ENCODE results near the gene PLA2G4E. TPM values are rescaled to one million over a fixed set of nuclear protein-coding genes. Genes with fewer than 3 reads are reported as not detected.

PLA2G4E gene
- total RNA-seq, 3 donors from 2014 or later (not counting 1 experiment from before 2014, with no cell fraction given): not detected

- WGBS (ENCODE audit: insufficient coverage): 89% methylated on average over 13 of the region's 13 CpGs
- Histone ChIP-seq H3K4me1 (ENCODE audit: control insufficient read depth, insufficient read depth, low read length) (no peaks in the 10 kb centered on the region), H3K27me3 (ENCODE audit: control insufficient read depth, insufficient read depth, low read length) (no peaks in the 10 kb centered on the region), H3K4me3 (ENCODE audit: low read length) (no peak overlapping the region), H3K36me3 (ENCODE audit: control insufficient read depth, insufficient read depth, low read length) (no peaks in the 10 kb centered on the region), H3K9me3 (ENCODE audit: control insufficient read depth, insufficient read depth, low read length) (no peaks in the 10 kb centered on the region), H3K27ac (ENCODE audit: low read length) (no peak overlapping the region)
- peaks cover 0 to 7% of the 10 kb centered on the region in 2 donors for H3K4me1 Mint-ChIP-seq
- no peaks in the 10 kb centered on the region for H3K36me3 Mint-ChIP-seq
- DNase-seq: no peak
- H3K27ac Mint-ChIP-seq: no peak overlapping the region
- intact Hi-C loops (cut with micrococcal nuclease): no loop called here
- H3K27me3 Mint-ChIP-seq (ENCODE audit: low read depth in 2 of 2): peaks cover 0 to 11% of the 10 kb centered on the region in 2 donors
- no peak overlapping the region for H3K4me3 Mint-ChIP-seq
- ATAC-seq: no peak
- no peak for TF ChIP-seq CTCF (IDR thresholded peaks at IDR 0.05)
- H3K9me3 Mint-ChIP-seq: no peaks in the 10 kb centered on the region
These were observed 23.8 kb downstream of the PLA2G4E start for GRCh38 chr15:41996921-41997592.

- no peaks in the 10 kb centered on the region for H3K27me3 ChIP-seq (ENCODE audit: control insufficient read depth, insufficient read depth, low read length)
- H3K4me1 Mint-ChIP-seq: peaks cover 0 to 7% of the 10 kb centered on the region in 2 donors
- no peaks in the 10 kb centered on the region for H3K9me3 ChIP-seq (ENCODE audit: control insufficient read depth, insufficient read depth, low read length)
- H3K4me3 ChIP-seq (ENCODE audit: low read length): no peak overlapping the region
- no peak for ATAC-seq
- no peaks in the 10 kb centered on the region for H3K36me3 Mint-ChIP-seq
- no peaks in the 10 kb centered on the region for H3K9me3 Mint-ChIP-seq
- no peak overlapping the region for H3K27ac ChIP-seq (ENCODE audit: low read length)
- WGBS (ENCODE audit: insufficient coverage): 94% methylated on average over 10 of the region's 10 CpGs
- no peaks in the 10 kb centered on the region for H3K36me3 ChIP-seq (ENCODE audit: control insufficient read depth, insufficient read depth, low read length)
- H3K27ac Mint-ChIP-seq: no peak overlapping the region
- no peak for TF ChIP-seq CTCF (IDR thresholded peaks at IDR 0.05)
- H3K4me3 Mint-ChIP-seq: no peak overlapping the region
- H3K27me3 Mint-ChIP-seq (ENCODE audit: low read depth in 2 of 2): peaks cover 0 to 11% of the 10 kb centered on the region in 2 donors
- no peaks in the 10 kb centered on the region for H3K4me1 ChIP-seq (ENCODE audit: control insufficient read depth, insufficient read depth, low read length)
- intact Hi-C loops (cut with micrococcal nuclease): no loop called here
- no peak for DNase-seq
These were observed 24.5 kb downstream of the PLA2G4E start for GRCh38 chr15:41996376-41996775.

- no peak for DNase-seq
- Mint-ChIP-seq H3K27ac (no peak overlapping the region), H3K9me3 (no peaks in the 10 kb centered on the region), H3K27me3 (ENCODE audit: low read depth in 2 of 2) (peaks cover 0 to 11% of the 10 kb centered on the region in 2 donors), H3K4me1 (peaks cover 0 to 7% of the 10 kb centered on the region in 2 donors), H3K4me3 (no peak overlapping the region), H3K36me3 (no peaks in the 10 kb centered on the region)
- Histone ChIP-seq H3K36me3 (ENCODE audit: control insufficient read depth, insufficient read depth, low read length) (no peaks in the 10 kb centered on the region), H3K27me3 (ENCODE audit: control insufficient read depth, insufficient read depth, low read length) (no peaks in the 10 kb centered on the region), H3K9me3 (ENCODE audit: control insufficient read depth, insufficient read depth, low read length) (no peaks in the 10 kb centered on the region), H3K4me1 (ENCODE audit: control insufficient read depth, insufficient read depth, low read length) (no peaks in the 10 kb centered on the region), H3K27ac (ENCODE audit: low read length) (no peak overlapping the region), H3K4me3 (ENCODE audit: low read length) (no peak overlapping the region)
- intact Hi-C loops (cut with micrococcal nuclease): no loop called here
- 88% methylated on average over 7 of the region's 7 CpGs for WGBS (ENCODE audit: insufficient coverage)
- no peak for ATAC-seq
- TF ChIP-seq CTCF (IDR thresholded peaks at IDR 0.05): no peak
These were observed 25.4 kb downstream of the PLA2G4E start for GRCh38 chr15:41995476-41995855.

Data from natural killer cell (primary cell).